Measurements from ENCODE around the gene RND2. TPM values are rescaled to one million over a fixed set of nuclear protein-coding genes. Genes with fewer than 3 reads are reported as not detected.

RND2 gene
- total RNA-seq, 1 experiment from 2014 or later, result 0.40 TPM

DNA sequence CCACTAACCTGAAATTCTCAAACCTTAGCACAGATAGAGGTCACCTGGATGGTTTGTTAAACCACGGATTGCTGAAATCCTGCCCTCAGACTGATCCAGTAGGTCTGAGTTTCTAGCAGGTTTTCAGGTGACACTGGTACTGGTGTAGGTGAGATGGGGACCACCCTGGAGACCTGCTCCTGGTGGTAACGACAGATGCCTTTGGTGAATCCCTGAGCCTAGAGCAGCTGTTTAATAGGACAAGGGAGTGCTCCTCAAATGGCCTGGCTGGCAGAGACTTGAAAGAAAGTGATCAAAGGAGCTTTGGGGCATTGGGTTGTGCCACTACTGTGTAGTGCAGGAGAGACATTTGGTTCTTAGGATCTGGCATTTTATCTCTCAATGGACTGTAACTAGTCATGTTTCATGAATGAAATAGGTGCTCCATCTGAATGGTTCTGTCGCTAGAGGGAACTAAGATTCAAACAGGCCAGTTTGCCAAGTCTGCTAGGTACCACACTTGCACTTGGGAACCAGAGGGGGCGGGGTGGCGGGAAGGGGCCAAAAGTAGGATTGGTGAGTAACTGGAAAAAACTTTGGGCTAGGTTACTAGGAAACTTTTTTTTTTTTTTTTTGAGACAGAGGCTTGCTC lies 21.4 kb upstream of the RND2 start:
- Mint-ChIP-seq H3K9me3 (ENCODE audit: low read depth, unreplicated experiment) (no peaks in the 10 kb centered on the region), H3K4me3 (ENCODE audit: low read depth, unreplicated experiment) (no peak overlapping the region), H3K36me3 (ENCODE audit: insufficient read depth, unreplicated experiment) (peaks cover 79% of the 10 kb centered on the region), H3K27ac (ENCODE audit: unreplicated experiment) (peak overlapping the region; percentile 47), H3K27me3 (ENCODE audit: unreplicated experiment) (no peaks in the 10 kb centered on the region), H3K4me1 (ENCODE audit: low read depth, unreplicated experiment) (peaks cover 10% of the 10 kb centered on the region)
- BruUV-seq (replicated peaks), result no TSS peak
- intact Hi-C loops (cut with micrococcal nuclease; ENCODE audit: unreplicated experiment), result no loop called here
- no peak for DNase-seq
- CTCF ChIA-PET, result no interaction called here
- TF ChIP-seq, protein P1, sequence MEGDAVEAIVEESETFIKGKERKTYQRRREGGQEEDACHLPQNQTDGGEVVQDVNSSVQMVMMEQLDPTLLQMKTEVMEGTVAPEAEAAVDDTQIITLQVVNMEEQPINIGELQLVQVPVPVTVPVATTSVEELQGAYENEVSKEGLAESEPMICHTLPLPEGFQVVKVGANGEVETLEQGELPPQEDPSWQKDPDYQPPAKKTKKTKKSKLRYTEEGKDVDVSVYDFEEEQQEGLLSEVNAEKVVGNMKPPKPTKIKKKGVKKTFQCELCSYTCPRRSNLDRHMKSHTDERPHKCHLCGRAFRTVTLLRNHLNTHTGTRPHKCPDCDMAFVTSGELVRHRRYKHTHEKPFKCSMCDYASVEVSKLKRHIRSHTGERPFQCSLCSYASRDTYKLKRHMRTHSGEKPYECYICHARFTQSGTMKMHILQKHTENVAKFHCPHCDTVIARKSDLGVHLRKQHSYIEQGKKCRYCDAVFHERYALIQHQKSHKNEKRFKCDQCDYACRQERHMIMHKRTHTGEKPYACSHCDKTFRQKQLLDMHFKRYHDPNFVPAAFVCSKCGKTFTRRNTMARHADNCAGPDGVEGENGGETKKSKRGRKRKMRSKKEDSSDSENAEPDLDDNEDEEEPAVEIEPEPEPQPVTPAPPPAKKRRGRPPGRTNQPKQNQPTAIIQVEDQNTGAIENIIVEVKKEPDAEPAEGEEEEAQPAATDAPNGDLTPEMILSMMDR (IDR thresholded peaks at IDR 0.05; ENCODE audit: unreplicated experiment), result peak; percentile 26

DNA sequence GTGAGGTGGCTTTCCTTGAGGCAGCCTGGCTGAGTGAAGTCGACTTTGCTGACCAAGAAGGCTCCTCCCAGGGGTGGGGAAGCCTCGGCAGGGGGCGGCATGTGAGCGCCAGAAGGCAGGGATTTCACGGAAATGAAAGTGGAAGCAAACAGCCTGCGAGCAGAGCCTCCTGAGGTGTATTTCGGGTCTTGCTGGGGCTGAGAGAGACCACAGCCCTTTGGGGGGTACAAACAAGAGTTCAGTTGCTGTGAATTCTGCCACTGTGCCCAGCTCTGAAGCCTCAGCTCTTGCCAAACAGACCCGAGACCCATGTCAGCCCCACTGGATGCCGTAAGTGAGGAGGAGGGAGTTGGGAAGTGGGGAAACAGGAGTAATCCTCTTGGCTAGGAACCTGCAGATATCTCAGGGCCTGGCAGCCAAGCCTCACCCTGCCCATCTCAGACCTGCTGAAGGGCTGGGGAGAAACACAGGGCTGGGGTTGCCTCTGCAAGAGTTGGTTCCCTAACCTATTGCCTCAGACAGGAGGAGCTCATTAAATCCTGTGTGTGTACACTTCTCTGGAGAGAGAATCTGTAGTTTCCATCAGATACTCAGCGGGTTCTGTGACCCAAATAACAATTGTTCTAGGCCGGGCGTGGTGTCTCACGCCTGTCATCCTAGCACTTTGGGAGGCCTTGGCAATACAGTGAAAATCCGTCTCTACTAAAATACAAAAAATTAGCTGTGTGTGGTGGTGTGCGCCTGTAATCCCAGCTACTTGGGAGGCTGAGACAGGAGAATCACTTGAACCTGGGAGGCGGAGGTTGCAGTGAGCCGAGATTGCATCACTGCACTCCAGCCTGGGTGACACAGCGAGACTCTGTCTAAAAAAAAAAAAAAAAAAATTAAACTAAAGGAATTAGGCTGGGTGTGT lies 18.1 kb upstream of the RND2 start, which contains the start of gene IFI35:
TSS of gene IFI35 (plus strand) at position 146 of the 913 bp plus-strand sequence. CDS start at position 310, 164 bp downstream.
- DNase-seq, result peak; percentile 95
- Mint-ChIP-seq H3K27ac (ENCODE audit: unreplicated experiment) (peak within 1 kb of the TSS; percentile 86), H3K4me3 (ENCODE audit: low read depth, unreplicated experiment) (peak within 1 kb of the TSS; percentile 91), H3K36me3 (ENCODE audit: insufficient read depth, unreplicated experiment) (peaks cover 54% of the 10 kb centered on the region), H3K27me3 (ENCODE audit: unreplicated experiment) (no peaks in the 10 kb centered on the region), H3K4me1 (ENCODE audit: low read depth, unreplicated experiment) (peaks cover 19% of the 10 kb centered on the region), H3K9me3 (ENCODE audit: low read depth, unreplicated experiment) (no peaks in the 10 kb centered on the region)
- intact Hi-C loops (cut with micrococcal nuclease; ENCODE audit: unreplicated experiment), result no loop called here
- TSS peak; percentile 54 for BruUV-seq (replicated peaks)
- CTCF ChIA-PET, result interaction anchor here (0.6 to 1.9 kb wide), 7 partner anchors 9 to 1181 kb away, joined by 3 to 16 read pairs (median 3); partner anchors contain the start of gene RPL27
- TF ChIP-seq, protein P1 (IDR thresholded peaks at IDR 0.05; ENCODE audit: unreplicated experiment), result peak; percentile 33

DNA sequence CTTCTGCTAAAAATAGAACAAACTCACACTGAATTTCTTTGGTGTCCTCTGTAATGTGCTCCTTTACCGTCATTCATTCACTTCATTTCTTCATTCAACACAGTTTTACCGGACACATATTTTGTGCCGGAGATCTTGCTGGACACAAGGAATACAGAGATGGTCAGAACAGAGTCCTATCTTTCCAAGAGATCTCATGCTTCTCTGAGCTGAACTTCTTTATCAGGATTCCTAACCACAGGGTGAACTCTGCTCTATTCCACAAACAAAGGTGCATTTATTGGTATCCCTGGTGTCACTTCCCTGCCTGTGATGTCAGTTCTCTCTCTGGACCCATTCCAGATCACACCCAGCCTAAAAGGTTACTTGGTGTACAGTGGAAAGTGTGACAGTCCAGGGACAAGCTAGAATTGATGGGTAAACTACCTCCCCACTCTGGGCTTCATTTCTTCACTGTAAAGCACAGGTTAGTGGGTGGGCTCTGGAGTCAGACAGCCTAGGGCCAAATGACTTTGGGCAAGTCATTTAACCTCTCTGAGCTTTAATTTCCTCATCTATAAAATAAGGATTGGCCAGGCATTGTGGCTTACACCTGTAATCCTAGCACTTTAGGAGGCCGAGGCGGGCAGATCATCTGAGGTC lies 14.2 kb upstream of the RND2 start:
- Mint-ChIP-seq H3K36me3 (ENCODE audit: insufficient read depth, unreplicated experiment) (peaks cover 58% of the 10 kb centered on the region), H3K4me1 (ENCODE audit: low read depth, unreplicated experiment) (peaks cover 21% of the 10 kb centered on the region), H3K27ac (ENCODE audit: unreplicated experiment) (peak overlapping the region; percentile 88), H3K27me3 (ENCODE audit: unreplicated experiment) (no peaks in the 10 kb centered on the region), H3K4me3 (ENCODE audit: low read depth, unreplicated experiment) (peak overlapping the region; percentile 45), H3K9me3 (ENCODE audit: low read depth, unreplicated experiment) (no peaks in the 10 kb centered on the region)
- peak; percentile 86 for DNase-seq
- CTCF ChIA-PET, result interaction anchor here (0.6 to 1.8 kb wide), 8 partner anchors 9 to 358 kb away, joined by 3 to 15 read pairs (median 4); partner anchors contain the start of genes BRCA1, RPL27 and VAT1
- BruUV-seq (replicated peaks), result no TSS peak
- intact Hi-C loops (cut with micrococcal nuclease; ENCODE audit: unreplicated experiment), result no loop called here
- TF ChIP-seq, protein P1 (IDR thresholded peaks at IDR 0.05; ENCODE audit: unreplicated experiment), result no peak
